Pancreas (tissue), 10 donors: Measurements from ENCODE around the gene SPATA13. TPM values are rescaled to one million over a fixed set of nuclear protein-coding genes. Genes with fewer than 3 reads are reported as not detected.

Source experiments
- ATAC-seq, 4 donors: fragments of 200-7000 bp; cut with Tn5 transposase; one replicate each; pipeline versions ENCODE4 v1.8.0 to v1.9.1; 2020; ENCODE audit warnings: mild to moderate bottlenecking in 4 of 4, moderate library complexity in 4 of 4
- DNase-seq, 6 donors: peaks; one replicate each; pipeline ENCODE4 v3.0.0-alpha.2; 2020
- FAIRE-seq: peaks from 2 replicates; lab custom pipeline; 2012; peaks lifted over from hg19 to GRCh38; lab: Jason Lieb, UNC
- H3K27ac ChIP-seq, 4 donors: fragments of 200-600 bp; sonication (generic); 1 replicate in 3 of 4; 2 replicates in 1 of 4; pipeline versions ENCODE4 v1.5.0 to v1.8.0; 2020
- H3K27me3 ChIP-seq, 4 donors: fragments of 200-600 bp; one replicate each; pipeline ENCODE4 v1.8.0; 2021
- H3K36me3 ChIP-seq, 3 donors: fragments of 200-600 bp; sonication (generic) in 1 of 3; one replicate each; pipeline versions ENCODE4 v1.5.0 to v1.8.0; 2020 to 2021
- H3K4me1 ChIP-seq, 3 donors: fragments of 200-600 bp; one replicate each; pipeline ENCODE4 v1.8.0; 2021
- H3K4me3 ChIP-seq, 4 donors: fragments of 200-600 bp; sonication (generic) in 2 of 4; one replicate each; pipeline versions ENCODE4 v1.5.0 to v1.8.0; 2020 to 2021
- H3K9me3 ChIP-seq, 4 donors: fragments of 200-600 bp; one replicate each; pipeline ENCODE4 v1.8.0; 2021
- WGBS, 2 donors: extraction: QIAGEN DNeasy Blood & Tissue Kit; methylation state at CpG; one replicate each; pipeline ENCODE4 v1.1.7; 2013; 5-methylcytosine and 5-hydroxymethylcytosine counted together
- intact Hi-C, 3 donors: fragments of 100-400 bp; cut with DNase I; formaldehyde crosslinking; loops; one replicate each; pipeline versions ENCODE4 v1.11.1 to v1.14.2; 2022
- polyA plus RNA-seq, 2 donors: library from polyadenylated mRNA; stranded (reverse); fragments of 200-250 nt; gene quantifications; one replicate each; pipeline ENCODE4 v1.2.3, GENCODE V29; 2013
- total RNA-seq, 6 donors: library from RNA; stranded (reverse); fragmentation: NEBNext Ultra II Directional in 4 of 6; extraction: Animal tissue kit (Norgen Biotek cat#: 25700) in 4 of 6; gene quantifications; one replicate each; pipeline versions ENCODE4 v1.2.1 to v1.2.4, GENCODE V29; 2021 to 2023
- TF ChIP-seq, protein P1 (sequence below), 4 donors: fragments of 200-600 bp; sonication (generic) in 3 of 4; IDR thresholded peaks; one replicate each; pipeline versions ENCODE4 v1.5.0 to v1.8.0; 2021; ENCODE audit warnings: antibody characterized with exemption in 4 of 4
- donor health status: healthy with polysubstance abuse.
- donor health status: DM: no; HTN: no; CAD: no; lungs with moderate emphysema.
- donor health status: DM: no; HTN: no; CAD: no.
- donor health status: control.
- donor health status: control.
- donor health status: Bipolar disorder and iron deficiency.
- donor health status: DM: yes; HTN: yes; CAD: no.
- donor health status: DM: no; HTN: no; CAD: no.
- donor health status: DM: no; HTN: no; CAD: no.
- donor health status: DM: yes; HTN: yes; CAD: no.

Gene SPATA13
- total and polyA plus RNA-seq, 8 donors = 38.1 to 71.2 (median 53.9) TPM

DNA sequence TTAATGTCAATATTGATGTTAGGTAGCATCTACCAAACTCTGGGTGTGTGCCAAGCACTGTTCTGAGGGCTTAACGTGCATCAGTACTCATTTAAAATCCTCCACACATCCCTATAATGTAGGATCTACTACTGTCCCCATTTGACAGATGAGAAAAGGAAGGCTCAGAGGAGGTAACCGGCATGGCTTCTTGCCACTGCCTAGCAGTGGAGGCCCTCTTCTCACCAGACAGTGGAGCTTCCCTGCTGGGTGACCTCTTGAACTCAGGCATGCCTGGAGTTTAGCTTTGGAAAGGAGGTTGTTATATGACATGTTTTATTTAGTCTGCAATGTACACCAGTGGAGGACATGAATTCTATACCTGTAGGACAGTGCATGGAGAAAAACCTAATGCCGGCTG is 2.1 kb downstream of the SPATA13 start:
- intact Hi-C loops = loop anchor here (10.0 kb wide), 2 partner anchors 52 to 88 kb away; no protein-coding TSS in a partner anchor
- Histone ChIP-seq H3K4me1 (peaks cover 24 to 35% (median 25%) of the 10 kb centered on the region in 3 donors), H3K36me3 (peaks cover 0 to 23% (median 0%) of the 10 kb centered on the region in 3 donors), H3K27ac (peak overlapping the region in 3 of 4 donors; percentile 98 to 99 (median 98)), H3K4me3 (peak overlapping the region; percentile 84 to 100 (median 86)), H3K9me3 (no peaks in the 10 kb centered on the region), H3K27me3 (no peaks in the 10 kb centered on the region)
- DNase-seq (no peak), FAIRE-seq (no peak), ATAC-seq (no peak)
- WGBS, 2 donors = 20 to 25% methylated on average over 3 of the region's 3 CpGs
- TF ChIP-seq, protein P1, sequence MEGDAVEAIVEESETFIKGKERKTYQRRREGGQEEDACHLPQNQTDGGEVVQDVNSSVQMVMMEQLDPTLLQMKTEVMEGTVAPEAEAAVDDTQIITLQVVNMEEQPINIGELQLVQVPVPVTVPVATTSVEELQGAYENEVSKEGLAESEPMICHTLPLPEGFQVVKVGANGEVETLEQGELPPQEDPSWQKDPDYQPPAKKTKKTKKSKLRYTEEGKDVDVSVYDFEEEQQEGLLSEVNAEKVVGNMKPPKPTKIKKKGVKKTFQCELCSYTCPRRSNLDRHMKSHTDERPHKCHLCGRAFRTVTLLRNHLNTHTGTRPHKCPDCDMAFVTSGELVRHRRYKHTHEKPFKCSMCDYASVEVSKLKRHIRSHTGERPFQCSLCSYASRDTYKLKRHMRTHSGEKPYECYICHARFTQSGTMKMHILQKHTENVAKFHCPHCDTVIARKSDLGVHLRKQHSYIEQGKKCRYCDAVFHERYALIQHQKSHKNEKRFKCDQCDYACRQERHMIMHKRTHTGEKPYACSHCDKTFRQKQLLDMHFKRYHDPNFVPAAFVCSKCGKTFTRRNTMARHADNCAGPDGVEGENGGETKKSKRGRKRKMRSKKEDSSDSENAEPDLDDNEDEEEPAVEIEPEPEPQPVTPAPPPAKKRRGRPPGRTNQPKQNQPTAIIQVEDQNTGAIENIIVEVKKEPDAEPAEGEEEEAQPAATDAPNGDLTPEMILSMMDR (IDR thresholded peaks at IDR 0.05) = no peak

DNA sequence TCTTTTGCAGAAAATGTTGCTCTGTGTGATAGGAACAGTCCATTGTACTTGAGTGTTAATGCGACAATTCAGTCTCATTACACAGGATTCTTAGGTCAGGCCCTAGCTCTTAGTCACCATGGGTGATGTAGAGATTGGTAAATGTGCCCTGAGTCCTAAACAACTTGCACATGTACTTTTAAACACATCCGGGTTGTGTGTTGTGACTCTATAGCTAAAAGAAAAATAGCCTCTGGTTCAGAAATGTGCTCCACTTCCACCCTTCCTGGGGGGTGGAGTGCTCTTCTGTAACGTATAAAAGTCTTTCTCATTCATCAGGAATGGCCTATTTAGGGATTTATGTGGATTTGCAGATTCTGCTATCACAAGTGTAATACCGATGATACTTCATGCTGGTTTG is 5.2 kb downstream of the SPATA13 start:
- WGBS, 2 donors = 49 to 60% methylated on average over 4 of the region's 4 CpGs
- ATAC-seq = no peak
- no peak for DNase-seq
- H3K4me3 ChIP-seq = no peak overlapping the region
- TF ChIP-seq, protein P1 (IDR thresholded peaks at IDR 0.05) = no peak
- H3K36me3 ChIP-seq = peaks cover 0 to 23% (median 0%) of the 10 kb centered on the region in 3 donors
- H3K27me3 ChIP-seq = no peaks in the 10 kb centered on the region
- peaks cover 47 to 57% (median 47%) of the 10 kb centered on the region in 3 donors for H3K4me1 ChIP-seq
- peak overlapping the region in 2 of 4 donors; percentile 80 to 99 for H3K27ac ChIP-seq
- no peak for FAIRE-seq
- intact Hi-C loops = loop anchor here (10.0 kb wide), 2 partner anchors 49 to 91 kb away; no protein-coding TSS in a partner anchor
- no peaks in the 10 kb centered on the region for H3K9me3 ChIP-seq

DNA sequence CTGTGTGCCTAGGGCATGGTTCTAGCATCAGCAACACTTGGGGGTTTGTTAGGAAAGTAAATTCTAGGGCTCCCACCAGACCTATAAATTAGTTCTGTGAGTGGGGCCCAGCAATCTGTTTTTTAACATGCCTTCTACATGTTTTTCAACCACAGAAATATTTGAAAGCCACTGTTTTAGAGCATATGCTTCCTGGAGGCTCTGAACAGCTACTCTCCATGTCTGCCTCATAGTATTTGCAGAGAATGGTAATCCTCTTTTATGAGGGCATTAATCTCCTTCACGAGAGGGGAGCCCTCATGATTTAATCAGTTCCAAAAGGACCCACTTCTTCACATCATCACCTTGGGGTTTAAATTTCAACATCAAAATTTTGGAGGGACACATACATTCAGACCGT is 6.0 kb downstream of the SPATA13 start:
- intact Hi-C loops = loop anchor here (10.0 kb wide), 2 partner anchors 48 to 92 kb away; no protein-coding TSS in a partner anchor
- peak overlapping the region in 2 of 4 donors; percentile 80 to 99 for H3K27ac ChIP-seq
- TF ChIP-seq, protein P1 (IDR thresholded peaks at IDR 0.05) = no peak
- no peaks in the 10 kb centered on the region for H3K27me3 ChIP-seq
- ATAC-seq = no peak
- H3K4me3 ChIP-seq = no peak overlapping the region
- H3K9me3 ChIP-seq = no peaks in the 10 kb centered on the region
- H3K36me3 ChIP-seq = peaks cover 0 to 23% (median 0%) of the 10 kb centered on the region in 3 donors
- peaks cover 53 to 64% (median 55%) of the 10 kb centered on the region in 3 donors for H3K4me1 ChIP-seq
- WGBS, 2 donors = 80% methylated on average over 2 of the region's 2 CpGs
- no peak for DNase-seq
- no peak for FAIRE-seq

DNA sequence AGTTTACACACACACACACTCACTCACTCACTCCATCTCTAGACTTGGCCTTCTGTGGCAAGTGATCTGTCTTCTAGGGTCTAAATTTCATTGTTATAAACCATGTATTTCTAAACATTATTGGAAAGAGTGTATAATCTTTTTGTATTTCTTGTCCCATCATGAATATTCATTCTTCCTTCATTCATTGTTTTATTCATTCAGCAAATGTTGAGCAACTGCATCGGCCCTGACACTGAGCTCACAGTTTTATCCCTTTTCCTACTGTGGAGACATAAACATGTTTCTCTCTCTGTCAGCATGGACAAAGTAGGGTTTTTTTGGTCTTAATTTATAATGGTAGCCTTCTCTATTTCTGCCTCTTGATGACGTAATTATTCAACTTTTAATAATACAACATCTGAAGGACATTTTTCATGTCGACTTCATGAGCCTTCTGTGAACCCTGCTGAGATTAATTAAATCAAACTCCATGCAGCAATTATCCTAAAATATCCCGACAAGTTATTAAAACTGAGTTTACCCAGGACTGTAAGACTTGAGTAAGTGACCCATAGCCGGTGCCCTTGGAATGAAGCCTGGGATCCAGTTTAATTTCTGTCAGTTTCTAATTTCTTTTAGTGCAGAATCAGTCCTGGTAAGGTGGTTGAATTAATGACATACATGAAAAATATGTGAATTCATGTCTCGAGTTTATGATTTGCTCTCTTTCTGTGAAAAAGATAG is 7.3 kb downstream of the SPATA13 start:
- intact Hi-C loops = loop anchor here (10.0 kb wide), 2 partner anchors 47 to 93 kb away; no protein-coding TSS in a partner anchor
- Histone ChIP-seq H3K4me1 (peaks cover 65 to 77% (median 68%) of the 10 kb centered on the region in 3 donors), H3K27me3 (no peaks in the 10 kb centered on the region), H3K36me3 (peaks cover 0 to 23% (median 0%) of the 10 kb centered on the region in 3 donors), H3K27ac (peak overlapping the region; percentile 13 to 99 (median 54)), H3K9me3 (no peaks in the 10 kb centered on the region), H3K4me3 (no peak overlapping the region)
- TF ChIP-seq, protein P1 (IDR thresholded peaks at IDR 0.05) = no peak
- WGBS, 2 donors = 19 to 23% methylated on average over 6 of the region's 6 CpGs
- DNase-seq (no peak), ATAC-seq (no peak), FAIRE-seq (no peak)
